ENCODE measurements around the gene TMEM132C.

DNA sequence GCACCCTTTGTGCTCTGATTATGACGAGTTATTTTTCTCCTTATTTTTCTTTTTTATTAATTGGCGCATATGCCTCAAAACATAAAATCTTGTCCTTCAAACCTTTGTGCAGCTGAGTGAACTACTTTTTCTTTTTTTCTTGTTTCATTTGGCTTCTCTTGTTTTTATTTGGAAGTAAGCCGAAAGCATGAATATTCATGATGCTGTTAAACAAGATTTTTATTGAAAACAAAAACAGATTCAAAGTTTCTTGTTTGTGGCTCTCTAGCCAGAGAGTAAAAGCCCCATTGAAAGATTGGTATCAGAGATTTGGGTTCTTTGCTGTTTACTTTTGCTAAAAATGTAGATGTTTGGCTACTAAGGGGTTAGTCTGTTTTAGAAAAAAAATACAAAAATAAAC is 183.8 kb downstream of the TMEM132C start:
- TF ChIP-seq EZH2phosphoT487 (IDR thresholded peaks at IDR 0.05; ENCODE audit: borderline replicate concordance, low read depth) (no peak), SMC3 (IDR thresholded peaks at IDR 0.05; ENCODE audit: low read depth, low read length) (no peak), GATA2 (CRISPR knock-in tag; IDR thresholded peaks at IDR 0.05) (no peak), GABPA (IDR thresholded peaks at IDR 0.05; ENCODE audit: low read depth) (no peak)
- TF ChIP-seq, protein P1, sequence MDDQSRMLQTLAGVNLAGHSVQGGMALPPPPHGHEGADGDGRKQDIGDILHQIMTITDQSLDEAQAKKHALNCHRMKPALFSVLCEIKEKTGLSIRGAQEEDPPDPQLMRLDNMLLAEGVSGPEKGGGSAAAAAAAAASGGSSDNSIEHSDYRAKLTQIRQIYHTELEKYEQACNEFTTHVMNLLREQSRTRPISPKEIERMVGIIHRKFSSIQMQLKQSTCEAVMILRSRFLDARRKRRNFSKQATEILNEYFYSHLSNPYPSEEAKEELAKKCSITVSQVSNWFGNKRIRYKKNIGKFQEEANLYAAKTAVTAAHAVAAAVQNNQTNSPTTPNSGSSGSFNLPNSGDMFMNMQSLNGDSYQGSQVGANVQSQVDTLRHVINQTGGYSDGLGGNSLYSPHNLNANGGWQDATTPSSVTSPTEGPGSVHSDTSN (IDR thresholded peaks at IDR 0.05) = no peak
- TF ChIP-seq, protein P2, sequence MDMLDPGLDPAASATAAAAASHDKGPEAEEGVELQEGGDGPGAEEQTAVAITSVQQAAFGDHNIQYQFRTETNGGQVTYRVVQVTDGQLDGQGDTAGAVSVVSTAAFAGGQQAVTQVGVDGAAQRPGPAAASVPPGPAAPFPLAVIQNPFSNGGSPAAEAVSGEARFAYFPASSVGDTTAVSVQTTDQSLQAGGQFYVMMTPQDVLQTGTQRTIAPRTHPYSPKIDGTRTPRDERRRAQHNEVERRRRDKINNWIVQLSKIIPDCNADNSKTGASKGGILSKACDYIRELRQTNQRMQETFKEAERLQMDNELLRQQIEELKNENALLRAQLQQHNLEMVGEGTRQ (IDR thresholded peaks at IDR 0.05; ENCODE audit: borderline replicate concordance, low read depth, low read length) = no peak
- TF ChIP-seq, protein P3, sequence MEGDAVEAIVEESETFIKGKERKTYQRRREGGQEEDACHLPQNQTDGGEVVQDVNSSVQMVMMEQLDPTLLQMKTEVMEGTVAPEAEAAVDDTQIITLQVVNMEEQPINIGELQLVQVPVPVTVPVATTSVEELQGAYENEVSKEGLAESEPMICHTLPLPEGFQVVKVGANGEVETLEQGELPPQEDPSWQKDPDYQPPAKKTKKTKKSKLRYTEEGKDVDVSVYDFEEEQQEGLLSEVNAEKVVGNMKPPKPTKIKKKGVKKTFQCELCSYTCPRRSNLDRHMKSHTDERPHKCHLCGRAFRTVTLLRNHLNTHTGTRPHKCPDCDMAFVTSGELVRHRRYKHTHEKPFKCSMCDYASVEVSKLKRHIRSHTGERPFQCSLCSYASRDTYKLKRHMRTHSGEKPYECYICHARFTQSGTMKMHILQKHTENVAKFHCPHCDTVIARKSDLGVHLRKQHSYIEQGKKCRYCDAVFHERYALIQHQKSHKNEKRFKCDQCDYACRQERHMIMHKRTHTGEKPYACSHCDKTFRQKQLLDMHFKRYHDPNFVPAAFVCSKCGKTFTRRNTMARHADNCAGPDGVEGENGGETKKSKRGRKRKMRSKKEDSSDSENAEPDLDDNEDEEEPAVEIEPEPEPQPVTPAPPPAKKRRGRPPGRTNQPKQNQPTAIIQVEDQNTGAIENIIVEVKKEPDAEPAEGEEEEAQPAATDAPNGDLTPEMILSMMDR (IDR thresholded peaks at IDR 0.05) = no peak
- TF ChIP-seq, protein P4, sequence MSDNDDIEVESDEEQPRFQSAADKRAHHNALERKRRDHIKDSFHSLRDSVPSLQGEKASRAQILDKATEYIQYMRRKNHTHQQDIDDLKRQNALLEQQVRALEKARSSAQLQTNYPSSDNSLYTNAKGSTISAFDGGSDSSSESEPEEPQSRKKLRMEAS (IDR thresholded peaks at IDR 0.05; ENCODE audit: low read depth) = no peak

Data from SK-N-SH (cell line).